HepG2 (cell line): Measurements from ENCODE around the gene PIF1. TPM values are rescaled to one million over a fixed set of nuclear protein-coding genes. Genes with fewer than 3 reads are reported as not detected.

Experiments used
- ATAC-seq: fragments of 200-7000 bp; cut with Tn5 transposase; 3 replicates; pipeline ENCODE4 v1.9.1; 2020; ENCODE audit warnings: mild to moderate bottlenecking, moderate library complexity
- BruUV-seq: library from RNA; stranded (reverse); fragments of 400-500 nt; replicated peaks from 2 replicates; lab custom pipeline; 2021; lab: Mats Ljungman, UMichigan
- CTCF ChIA-PET: fragments of 300-600 bp; formaldehyde crosslinking; extraction: SDS; loops from one replicate; lab custom pipeline; 2021; ENCODE audit warnings: low total read pairs, inconsistent platforms, low intra/inter-chr PET ratio; lab: Yijun Ruan, JAX
- POLR2A ChIA-PET: fragments of 350-600 bp; sonication (Branson Sonifier 250); formaldehyde crosslinking; loops from one replicate; lab custom pipeline; 2020; ENCODE audit warnings: antibody characterized with exemption, inconsistent platforms; lab: Yijun Ruan, JAX
- DNase-seq: peaks from one replicate; pipeline ENCODE4 v3.0.0-alpha.2; 2015; ENCODE audit warnings: low spot score
- FAIRE-seq: peaks from 3 replicates; lab custom pipeline; 2011; peaks lifted over from hg19 to GRCh38; lab: Jason Lieb, UNC
- H2AFZ ChIP-seq: one replicate; pipeline ENCODE4 v1.6.1; 2011; ENCODE audit warnings: low read length, inconsistent platforms
- H3K27ac ChIP-seq: fragments of 300-600 bp; 3 replicates; pipeline ENCODE4 v1.8.0; 2011; ENCODE audit warnings: mixed run types, mild to moderate bottlenecking, mixed read lengths, low read length, inconsistent platforms; ENCODE audit not compliant: insufficient read depth; ENCODE audit errors: extremely low read length
- H3K27me3 ChIP-seq, 2 experiments: fragments of 200-600 bp in 1 of 2; 2 replicates in 1 of 2; 3 replicates in 1 of 2; pipeline versions ENCODE4 v1.6.0 to v1.8.0; 2011; ENCODE audit warnings: low read length in 2 of 2, mild to moderate bottlenecking in 2 of 2, moderate library complexity in 2 of 2, inconsistent platforms in 1 of 2; ENCODE audit not compliant: insufficient read depth in 2 of 2, control insufficient read depth in 1 of 2
- H3K36me3 ChIP-seq, 2 experiments: fragments of 200-600 bp in 1 of 2; replicated peaks in 1 of 2; 2 replicates in 1 of 2; 3 replicates in 1 of 2; pipeline versions ENCODE4 v1.5.1 to v1.8.0; 2011; ENCODE audit warnings: low read length in 2 of 2, inconsistent platforms in 1 of 2; ENCODE audit not compliant: insufficient read depth in 2 of 2, control insufficient read depth in 1 of 2
- H3K4me1 ChIP-seq: 2 replicates; pipeline ENCODE4 v1.5.1; 2012; ENCODE audit warnings: low read length, inconsistent platforms; ENCODE audit not compliant: insufficient read depth
- H3K4me2 ChIP-seq: 2 replicates; pipeline ENCODE4 v1.6.0; 2011; ENCODE audit warnings: low read depth, low read length, inconsistent platforms
- H3K4me3 ChIP-seq, 3 experiments: fragments of 200-600 bp in 1 of 3; sonication (generic), shearing (Covaris generic) in 1 of 3; replicated peaks in 1 of 3; 2 replicates each; pipeline ENCODE4 v1.5.1; 2011 to 2016; ENCODE audit warnings: low read length in 3 of 3, inconsistent platforms in 2 of 3, low read depth in 2 of 3, mild to moderate bottlenecking in 2 of 3, control low read depth in 1 of 3, mixed read lengths in 1 of 3; ENCODE audit not compliant: insufficient read depth in 1 of 3
- H3K79me2 ChIP-seq: one replicate; pipeline ENCODE4 v1.6.1; 2011; ENCODE audit warnings: low read length, inconsistent platforms; ENCODE audit not compliant: insufficient read depth
- H3K9ac ChIP-seq: 2 replicates; pipeline ENCODE4 v1.6.0; 2011; ENCODE audit warnings: mild to moderate bottlenecking, low read depth, low read length, inconsistent platforms; ENCODE audit not compliant: insufficient read depth
- H3K9me3 ChIP-seq: 2 replicates; pipeline ENCODE4 v1.5.1; 2012; ENCODE audit warnings: mild to moderate bottlenecking, low read length
- H4K20me1 ChIP-seq: 2 replicates; pipeline ENCODE4 v1.6.0; 2011; ENCODE audit warnings: inconsistent platforms, mild to moderate bottlenecking, low read length, moderate library complexity; ENCODE audit not compliant: insufficient read depth
- ADNP ChIP-seq: sonication (generic); formaldehyde crosslinking; IDR thresholded peaks from 2 replicates; pipeline ENCODE4 v1.4.0; 2020; ENCODE audit warnings: missing genetic modification reagents
- ARNTL ChIP-seq: sonication (generic); formaldehyde crosslinking; IDR thresholded peaks from 2 replicates; pipeline ENCODE4 v1.4.0; 2020; ENCODE audit warnings: mild to moderate bottlenecking, missing genetic modification reagents
- DDIT3 ChIP-seq: sonication (generic); formaldehyde crosslinking; IDR thresholded peaks from 2 replicates; pipeline ENCODE4 v1.4.0; 2020; ENCODE audit warnings: mild to moderate bottlenecking, missing genetic modification reagents
- ELK4 ChIP-seq: sonication (generic); formaldehyde crosslinking; IDR thresholded peaks from 2 replicates; pipeline ENCODE4 v1.9.0; 2021; ENCODE audit warnings: missing genetic modification reagents, borderline replicate concordance
- FLYWCH1 ChIP-seq: sonication (generic); formaldehyde crosslinking; IDR thresholded peaks from 2 replicates; pipeline ENCODE4 v1.8.1; 2023; ENCODE audit warnings: mild to moderate bottlenecking, missing genetic modification reagents
- IKZF1 ChIP-seq: fragments of 450-650 bp; IDR thresholded peaks from 2 replicates; pipeline ENCODE4 v1.7.1; 2016
- SAFB2 ChIP-seq: sonication (generic); formaldehyde crosslinking; IDR thresholded peaks from 2 replicates; pipeline ENCODE4 v1.5.1; 2020; ENCODE audit warnings: missing genetic modification reagents, low read depth, mild to moderate bottlenecking, borderline replicate concordance
- SNAPC2 ChIP-seq: sonication (generic); formaldehyde crosslinking; IDR thresholded peaks from 2 replicates; pipeline ENCODE4 v1.8.1; 2022; ENCODE audit warnings: mild to moderate bottlenecking, missing genetic modification reagents
- ZFP62 ChIP-seq: sonication (generic); formaldehyde crosslinking; IDR thresholded peaks from 2 replicates; pipeline ENCODE4 v1.4.0; 2020; ENCODE audit warnings: missing genetic modification reagents
- ZNF10 ChIP-seq: sonication (generic); formaldehyde crosslinking; IDR thresholded peaks from 2 replicates; pipeline ENCODE4 v1.4.0; 2020; ENCODE audit warnings: mild to moderate bottlenecking, low read depth, missing genetic modification reagents, borderline replicate concordance
- ZNF564 ChIP-seq: sonication (generic); formaldehyde crosslinking; IDR thresholded peaks from 2 replicates; pipeline ENCODE4 v1.8.1; 2023; ENCODE audit warnings: mild to moderate bottlenecking, missing genetic modification reagents
- WGBS: methylation state at CpG from one replicate; pipeline ENCODE4 v1.1.6; 2017; ENCODE audit warnings: low lambda C conversion rate; 5-methylcytosine and 5-hydroxymethylcytosine counted together
- in situ Hi-C: cut with HindIII; loops from 2 replicates; pipeline ENCODE4 v1.10.0; 2017; ENCODE audit warnings: low pct_unique_long_range_greater_than_20kb; ENCODE audit not compliant: extremely low pct_ligation_motif_present
- intact Hi-C: fragments of 100-400 bp; cut with micrococcal nuclease; formaldehyde crosslinking; loops from one replicate; pipeline ENCODE4 v1.10.0; 2022; ENCODE audit not compliant: unreplicated experiment
- polyA plus RNA-seq, 8 experiments: library from polyadenylated mRNA; depleted of rRNA in 3 of 8; stranded (reverse) in 7 of 8; unstranded in 1 of 8; fragments of >200 nt; fragmentation: Illumina TruSeq in 4 of 8; extraction: Trizol in 4 of 8; gene quantifications; 2 replicates each; pipeline versions ENCODE4 v1.2.1 to v1.2.3, GENCODE V29; 2011 to 2016; ENCODE audit warnings: low read depth in 4 of 8, missing spikeins in 1 of 8, mixed read lengths in 1 of 8; ENCODE audit not compliant: insufficient read depth in 1 of 8
- total RNA-seq, 5 experiments: library from RNA; depleted of rRNA; stranded (reverse); fragments of >200 nt; fragmentation: Illumina TruSeq; extraction: Trizol; gene quantifications; 2 replicates each; pipeline ENCODE4 v1.2.3, GENCODE V29; 2016; ENCODE audit warnings: low read depth in 1 of 5

The PIF1 gene
- total and polyA plus RNA-seq, 2 of the 13 experiments (the other 11 are each of a cell fraction or from before 2014, with no cell fraction given), result 18.5 to 19.7 TPM

GRCh38 chr15:64854041-64854440, 28.6 kb upstream of the PIF1 start:
- WGBS, result 95% methylated on average over 4 of the region's 4 CpGs
- Histone ChIP-seq H4K20me1 (no peaks in the 10 kb centered on the region), H3K9me3 (no peaks in the 10 kb centered on the region), H3K4me1 (peaks cover 17% of the 10 kb centered on the region), H3K36me3 (peaks cover 12 to 23% of the 10 kb centered on the region in 2 experiments; a peak in 3 of 5 replicates), H3K27me3 (no peaks in the 10 kb centered on the region), H3K4me3 (no peak overlapping the region), H3K9ac (no peak overlapping the region), H2AFZ (no peak overlapping the region), H3K79me2 (no peaks in the 10 kb centered on the region), H3K27ac (no peak overlapping the region), H3K4me2 (no peak overlapping the region)
- no peak for DNase-seq
- BruUV-seq, result no TSS peak
- ATAC-seq, result no peak
- ChIA-PET POLR2A (no interaction called here), CTCF (no interaction called here)
- no peak for FAIRE-seq
- intact Hi-C loops, result no loop called here
- in situ Hi-C loops, result no loop called here
- TF ChIP-seq ELK4 (CRISPR knock-in tag) (no peak), ZNF10 (CRISPR knock-in tag) (no peak), SAFB2 (CRISPR knock-in tag) (no peak), DDIT3 (CRISPR knock-in tag) (no peak), ARNTL (CRISPR knock-in tag) (no peak), ZFP62 (CRISPR knock-in tag) (no peak), IKZF1 (no peak)

- TF ChIP-seq ZNF564, result no peak
- TF ChIP-seq ADNP (CRISPR knock-in tag), result no peak
- TF ChIP-seq SNAPC2, result no peak
- TF ChIP-seq FLYWCH1 (CRISPR knock-in tag), result no peak
- TF ChIP-seq, all 625 proteins: peak for 0
- no peaks in the 10 kb centered on the region for H3K9me3 ChIP-seq
- 91% methylated on average over 6 of the region's 6 CpGs for WGBS
- no peak overlapping the region for H3K27ac ChIP-seq
- H3K9ac ChIP-seq, result no peak overlapping the region
- no peak overlapping the region for H3K4me3 ChIP-seq
- ATAC-seq (no peak), DNase-seq (no peak), FAIRE-seq (no peak)
- H3K27me3 ChIP-seq, result no peaks in the 10 kb centered on the region
- no peak overlapping the region for H3K4me2 ChIP-seq
- no peaks in the 10 kb centered on the region for H4K20me1 ChIP-seq
- intact Hi-C loops (no loop called here), in situ Hi-C loops (no loop called here)
- no peaks in the 10 kb centered on the region for H3K79me2 ChIP-seq
- BruUV-seq, result no TSS peak
- POLR2A ChIA-PET, result no interaction called here
- peaks cover 12 to 27% of the 10 kb centered on the region in 2 experiments; a peak in 3 of 5 replicates for H3K36me3 ChIP-seq
- peaks cover 25% of the 10 kb centered on the region for H3K4me1 ChIP-seq
- no peak overlapping the region for H2AFZ ChIP-seq
- CTCF ChIA-PET, result no interaction called here
Observed at GRCh38 chr15:64851503-64851840, 26.0 kb upstream of the PIF1 start.
